ENCODE data around the gene ZDHHC14.

ZDHHC14 gene

DNA sequence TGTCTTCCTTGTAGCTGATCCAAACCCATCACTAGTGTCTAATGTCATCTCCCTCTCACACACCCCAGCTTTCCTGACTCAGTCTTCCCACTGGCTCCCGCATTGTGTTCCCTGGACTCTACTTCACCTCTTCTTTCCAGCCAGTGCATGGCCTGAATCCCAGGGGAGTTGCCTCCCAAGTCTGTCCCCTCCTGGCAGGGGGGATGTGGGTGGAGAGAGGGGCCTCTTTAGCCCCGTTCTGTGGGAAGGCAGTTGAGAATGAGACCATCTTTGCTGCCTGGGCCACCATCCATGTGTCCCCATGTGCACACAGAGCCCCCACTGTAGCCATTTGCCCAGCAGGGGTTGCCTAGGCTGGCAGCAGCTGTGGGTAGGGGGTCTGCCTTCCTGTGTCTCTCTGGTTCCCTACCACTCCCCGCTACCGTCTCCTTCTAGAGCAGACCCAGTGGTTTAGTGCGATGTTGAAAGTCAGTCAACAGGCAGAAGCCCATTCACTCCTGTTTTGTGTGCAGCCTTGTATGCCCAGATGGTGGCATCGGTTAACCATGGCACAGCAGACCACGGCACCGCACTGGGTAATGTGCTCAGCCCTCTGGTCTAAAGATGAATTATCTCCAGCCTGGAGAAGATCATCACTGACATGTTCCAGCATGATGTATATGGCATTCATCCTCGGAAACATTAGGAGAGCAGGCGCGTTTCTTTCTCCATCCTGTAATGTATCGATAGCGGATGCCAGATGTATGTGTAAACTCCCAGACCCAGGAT, 263.2 kb downstream of the ZDHHC14 start:
- Mint-ChIP-seq H3K36me3 (ENCODE audit: low read depth) (no peaks in the 10 kb centered on the region), H3K27ac (no peak overlapping the region), H3K27me3 (peaks cover 7% of the 10 kb centered on the region), H3K9me3 (no peaks in the 10 kb centered on the region), H3K4me3 (no peak overlapping the region), H3K4me1 (ENCODE audit: low read depth) (peaks cover 11% of the 10 kb centered on the region)

GRCh38 chr6:157645201-157645795, 264.3 kb downstream of the ZDHHC14 start:
- H3K9me3 Mint-ChIP-seq: no peaks in the 10 kb centered on the region
- no peak overlapping the region for H3K4me3 Mint-ChIP-seq
- H3K27me3 Mint-ChIP-seq: peaks cover 3% of the 10 kb centered on the region
- no peaks in the 10 kb centered on the region for H3K36me3 Mint-ChIP-seq (ENCODE audit: low read depth)
- H3K4me1 Mint-ChIP-seq (ENCODE audit: low read depth): peaks cover 8% of the 10 kb centered on the region
- no peak overlapping the region for H3K27ac Mint-ChIP-seq

GRCh38 chr6:157646012-157646411, 265.0 kb downstream of the ZDHHC14 start:
- Mint-ChIP-seq H3K27ac (no peak overlapping the region), H3K27me3 (peaks cover 3% of the 10 kb centered on the region), H3K9me3 (no peaks in the 10 kb centered on the region), H3K4me1 (ENCODE audit: low read depth) (peaks cover 8% of the 10 kb centered on the region), H3K36me3 (ENCODE audit: low read depth) (no peaks in the 10 kb centered on the region), H3K4me3 (no peak overlapping the region)

- no peak overlapping the region for H3K4me3 Mint-ChIP-seq
Measured at GRCh38 chr6:157647261-157647915, 266.4 kb downstream of the ZDHHC14 start.

DNA sequence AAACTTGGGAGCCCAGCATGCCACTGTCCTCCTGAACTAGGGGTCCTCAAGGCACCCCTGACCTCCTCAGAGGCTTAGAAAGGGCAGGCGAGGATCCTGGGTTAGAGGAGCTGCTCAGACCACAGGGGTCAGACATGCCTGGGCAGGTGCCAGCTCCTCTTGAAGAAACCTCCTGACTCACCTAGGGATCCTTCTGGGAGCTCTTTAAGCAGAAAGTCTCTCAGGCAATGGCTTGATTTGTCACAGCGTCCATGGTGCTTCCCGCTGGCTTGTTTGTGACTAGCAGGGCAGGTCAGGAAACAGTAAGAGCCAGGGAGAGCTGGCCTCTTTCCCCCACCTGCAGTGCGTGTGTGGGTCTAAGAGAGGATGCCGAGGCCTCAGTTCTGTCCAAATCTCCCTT, 267.6 kb downstream of the ZDHHC14 start:
- no peak overlapping the region for H3K27ac Mint-ChIP-seq
- H3K36me3 Mint-ChIP-seq (ENCODE audit: low read depth): no peaks in the 10 kb centered on the region
- H3K27me3 Mint-ChIP-seq: no peaks in the 10 kb centered on the region
- peaks cover 8% of the 10 kb centered on the region for H3K4me1 Mint-ChIP-seq (ENCODE audit: low read depth)
- no peaks in the 10 kb centered on the region for H3K9me3 Mint-ChIP-seq
- H3K4me3 Mint-ChIP-seq: no peak overlapping the region

More at GRCh38 chr6:157647261-157647915, 266.4 kb downstream of the ZDHHC14 start:
- H3K36me3 Mint-ChIP-seq (ENCODE audit: low read depth): no peaks in the 10 kb centered on the region
- no peaks in the 10 kb centered on the region for H3K9me3 Mint-ChIP-seq
- H3K27me3 Mint-ChIP-seq: no peaks in the 10 kb centered on the region
- H3K4me1 Mint-ChIP-seq (ENCODE audit: low read depth): peaks cover 8% of the 10 kb centered on the region
- H3K27ac Mint-ChIP-seq: no peak overlapping the region

GRCh38 chr6:157649311-157650260, 268.6 kb downstream of the ZDHHC14 start:
- no peaks in the 10 kb centered on the region for H3K9me3 Mint-ChIP-seq
- H3K36me3 Mint-ChIP-seq (ENCODE audit: low read depth): no peaks in the 10 kb centered on the region
- no peaks in the 10 kb centered on the region for H3K27me3 Mint-ChIP-seq
- H3K4me3 Mint-ChIP-seq: no peak overlapping the region
- H3K4me1 Mint-ChIP-seq (ENCODE audit: low read depth): peaks cover 8% of the 10 kb centered on the region
- H3K27ac Mint-ChIP-seq: no peak overlapping the region

DNA sequence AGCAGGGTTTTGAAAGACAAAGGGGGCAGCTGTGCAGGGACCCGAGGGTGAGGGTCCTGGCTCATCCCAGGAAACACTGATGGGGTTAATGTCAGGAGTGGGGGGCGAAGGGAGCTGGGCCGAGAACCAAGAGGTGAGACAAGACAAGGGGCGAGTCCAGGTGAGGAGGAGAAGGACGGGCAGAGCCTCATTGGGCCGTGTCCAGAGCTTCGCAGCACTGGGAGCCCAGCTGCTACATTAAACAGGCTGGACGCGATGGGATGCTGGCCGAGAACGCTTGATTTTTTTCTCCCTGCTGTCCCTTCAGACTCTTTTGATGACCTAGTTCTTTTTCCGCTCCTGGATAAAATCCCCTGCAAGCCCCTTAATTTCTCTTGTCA, 269.3 kb downstream of the ZDHHC14 start:
- peaks cover 8% of the 10 kb centered on the region for H3K4me1 Mint-ChIP-seq (ENCODE audit: low read depth)
- H3K27ac Mint-ChIP-seq: no peak overlapping the region
- H3K4me3 Mint-ChIP-seq: no peak overlapping the region
- H3K36me3 Mint-ChIP-seq (ENCODE audit: low read depth): no peaks in the 10 kb centered on the region
- no peaks in the 10 kb centered on the region for H3K27me3 Mint-ChIP-seq
- no peaks in the 10 kb centered on the region for H3K9me3 Mint-ChIP-seq

- Mint-ChIP-seq H3K36me3 (ENCODE audit: low read depth) (no peaks in the 10 kb centered on the region), H3K27ac (no peak overlapping the region), H3K4me1 (ENCODE audit: low read depth) (peaks cover 8% of the 10 kb centered on the region), H3K27me3 (no peaks in the 10 kb centered on the region), H3K9me3 (no peaks in the 10 kb centered on the region), H3K4me3 (no peak overlapping the region)
Measured at GRCh38 chr6:157650801-157651200, 269.8 kb downstream of the ZDHHC14 start.

DNA sequence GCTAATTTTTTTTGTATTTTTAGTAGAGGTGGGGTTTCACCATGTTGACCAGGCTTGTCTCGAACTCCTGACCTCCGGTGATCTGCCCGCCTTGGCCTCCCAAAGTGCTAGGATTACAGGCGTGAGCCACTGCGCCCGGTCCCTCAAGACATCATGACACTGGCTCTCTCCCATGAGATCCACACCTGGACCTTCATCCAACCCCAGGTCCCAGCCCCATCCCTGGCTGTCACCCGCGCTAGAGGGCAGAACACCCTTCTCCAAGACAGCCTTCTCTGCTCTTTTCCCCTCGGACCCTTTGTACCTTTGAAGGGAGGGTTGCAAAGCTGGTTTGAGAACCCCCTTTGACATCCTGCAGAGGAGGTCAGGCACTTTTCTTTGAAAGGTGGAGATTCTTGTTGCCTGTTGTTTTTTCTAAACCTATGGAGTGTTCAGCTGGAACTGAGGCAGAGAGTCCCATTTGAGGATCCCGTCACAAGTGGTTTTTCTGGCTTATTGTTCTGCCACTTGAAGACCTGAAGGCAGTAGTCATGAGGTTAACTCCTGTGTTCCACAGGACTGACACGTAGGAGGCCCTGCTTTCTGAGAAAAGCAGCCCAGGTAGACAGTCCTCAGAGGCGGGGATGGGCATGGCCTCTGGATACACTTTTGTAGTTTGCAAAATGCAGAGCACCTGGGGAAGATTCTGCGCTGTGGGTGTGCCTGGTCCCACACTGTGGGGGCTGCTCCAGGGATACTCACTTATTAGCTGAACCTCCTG, 270.9 kb downstream of the ZDHHC14 start:
- no peaks in the 10 kb centered on the region for H3K36me3 Mint-ChIP-seq (ENCODE audit: low read depth)
- H3K27ac Mint-ChIP-seq: no peak overlapping the region
- peaks cover 8% of the 10 kb centered on the region for H3K4me1 Mint-ChIP-seq (ENCODE audit: low read depth)
- H3K27me3 Mint-ChIP-seq: no peaks in the 10 kb centered on the region
- H3K4me3 Mint-ChIP-seq: no peak overlapping the region
- no peaks in the 10 kb centered on the region for H3K9me3 Mint-ChIP-seq

DNA sequence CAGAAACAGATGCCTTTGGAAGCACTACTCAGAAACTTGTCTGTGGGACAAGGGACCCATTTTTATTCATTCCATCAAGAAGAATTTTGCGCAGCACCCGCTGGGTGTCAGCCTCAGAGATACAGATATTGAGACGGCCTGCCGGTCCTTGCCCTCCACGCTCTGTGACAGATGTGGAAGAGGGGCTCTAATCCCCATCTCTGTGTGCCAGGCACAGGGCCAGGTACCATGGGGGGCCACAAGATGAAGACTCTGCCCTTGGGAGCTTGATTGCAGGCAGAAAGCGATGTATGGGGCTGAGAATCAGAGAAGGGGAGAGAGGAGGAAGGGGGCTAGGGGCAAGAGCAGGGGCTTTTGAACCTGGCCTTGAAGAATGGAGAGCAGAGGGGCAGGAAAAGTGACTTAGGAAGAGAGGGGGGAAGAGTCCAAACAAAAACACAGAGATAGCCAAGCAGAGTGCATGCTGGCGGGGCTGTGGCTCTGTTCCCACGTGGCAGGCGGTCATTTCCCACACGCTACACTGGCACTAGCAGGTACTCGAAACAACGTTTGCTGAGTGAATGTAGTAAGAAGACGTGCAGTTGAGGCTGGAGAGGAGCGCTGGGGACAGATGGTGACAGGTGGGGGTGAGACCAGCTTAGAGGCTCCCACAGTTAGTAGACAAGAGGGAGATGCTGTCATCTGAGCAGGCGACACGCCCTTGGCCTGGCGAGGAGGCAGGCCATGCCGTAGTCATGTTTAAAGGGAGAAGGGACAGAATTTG, 271.8 kb downstream of the ZDHHC14 start:
- H3K36me3 Mint-ChIP-seq (ENCODE audit: low read depth): no peaks in the 10 kb centered on the region

DNA sequence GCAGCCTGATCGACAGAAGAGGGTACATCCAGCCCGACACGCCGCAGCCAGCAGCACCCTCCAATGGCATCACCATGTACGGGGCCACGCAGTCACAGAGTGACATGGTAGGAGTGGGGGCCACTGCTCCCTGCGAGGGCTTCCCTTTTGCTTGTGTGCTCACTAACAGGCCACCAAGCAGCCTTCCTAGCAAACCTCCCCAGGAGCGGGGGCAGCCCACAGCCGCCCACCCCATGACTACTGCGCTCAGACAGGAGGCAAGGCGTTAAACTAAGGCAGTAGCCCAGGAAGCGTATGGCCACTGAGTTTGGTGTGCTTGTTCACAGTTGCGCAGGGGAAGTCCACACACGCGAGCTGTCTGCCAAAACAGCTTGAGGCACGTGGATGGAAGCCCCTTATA, 272.5 kb downstream of the ZDHHC14 start:
- H3K27me3 Mint-ChIP-seq: no peaks in the 10 kb centered on the region
- no peak overlapping the region for H3K27ac Mint-ChIP-seq
- H3K36me3 Mint-ChIP-seq (ENCODE audit: low read depth): no peaks in the 10 kb centered on the region

More for the DNA sequence above, 271.8 kb downstream of the ZDHHC14 start:
- no peaks in the 10 kb centered on the region for H3K27me3 Mint-ChIP-seq
- no peak overlapping the region for H3K27ac Mint-ChIP-seq
- no peak overlapping the region for H3K4me3 Mint-ChIP-seq
- no peaks in the 10 kb centered on the region for H3K9me3 Mint-ChIP-seq
- H3K4me1 Mint-ChIP-seq (ENCODE audit: low read depth): peaks cover under 1% of the 10 kb centered on the region

DNA sequence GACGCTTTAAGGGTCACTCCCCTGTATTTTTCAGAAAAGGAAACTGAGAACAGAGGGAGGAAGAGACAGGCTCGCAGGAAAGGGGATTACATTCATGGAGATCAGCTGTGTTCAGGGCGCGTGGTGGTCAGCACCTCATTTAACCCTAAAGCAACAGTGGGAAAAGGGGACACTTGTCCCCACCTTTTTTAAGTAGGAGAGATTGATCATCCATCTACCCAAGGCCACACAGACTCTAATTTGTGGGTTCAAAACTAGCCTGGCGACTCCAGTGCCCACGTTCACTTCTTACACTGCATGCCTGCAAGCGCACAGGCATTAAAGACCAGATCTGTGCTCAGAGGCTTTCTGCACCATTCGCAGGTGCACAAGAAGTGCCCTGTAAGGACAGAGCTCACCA, 274.1 kb downstream of the ZDHHC14 start:
- no peaks in the 10 kb centered on the region for H3K27me3 Mint-ChIP-seq
- peaks cover 4% of the 10 kb centered on the region for H3K4me1 Mint-ChIP-seq (ENCODE audit: low read depth)
- no peak overlapping the region for H3K27ac Mint-ChIP-seq
- no peak overlapping the region for H3K4me3 Mint-ChIP-seq
- no peaks in the 10 kb centered on the region for H3K36me3 Mint-ChIP-seq (ENCODE audit: low read depth)
- H3K9me3 Mint-ChIP-seq: no peaks in the 10 kb centered on the region

More for the DNA sequence above, 272.5 kb downstream of the ZDHHC14 start:
- Mint-ChIP-seq H3K4me3 (no peak overlapping the region), H3K4me1 (ENCODE audit: low read depth) (no peaks in the 10 kb centered on the region), H3K9me3 (no peaks in the 10 kb centered on the region)

GRCh38 chr6:157656437-157656997, 275.5 kb downstream of the ZDHHC14 start:
- peaks cover 4% of the 10 kb centered on the region for H3K4me1 Mint-ChIP-seq (ENCODE audit: low read depth)
- H3K27me3 Mint-ChIP-seq: no peaks in the 10 kb centered on the region
- no peak overlapping the region for H3K27ac Mint-ChIP-seq
- H3K4me3 Mint-ChIP-seq: no peak overlapping the region
- no peaks in the 10 kb centered on the region for H3K36me3 Mint-ChIP-seq (ENCODE audit: low read depth)
- no peaks in the 10 kb centered on the region for H3K9me3 Mint-ChIP-seq

Data from stimulated activated naive CD8-positive, alpha-beta T cell treated with anti-CD3 and anti-CD28 coated beads, Interleukin-15, Interleukin-2, amounts not matched to agents 100 ng/mL and 50 ng/mL, for 24 hours (primary cell).